ENCODE measurements around the gene ZNF705A. TPM values are rescaled to one million over a fixed set of nuclear protein-coding genes. Genes with fewer than 3 reads are reported as not detected.
A peak's percentile ranks its signal among the peaks of the same experiment; 100 is the strongest.
"Not testable (repeated sequence)": the region's sequence is repeated elsewhere in the genome, so short reads cannot be mapped to it uniquely, and the experiment has no call there.

Gene ZNF705A
- not detected for total RNA-seq
- long read RNA-seq = 0 reads

GRCh38 chr12:8156845-8157244 lies at the start of gene ZNF705A:
Gene ZNF705A (plus strand): TSS chr12:8157015. CDS start chr12:8172626, 15,611 bp downstream.
- intact Hi-C loops (cut with DNase I) = no loop called here
- DNase-seq (no peak), ATAC-seq (ENCODE audit: poor library complexity) (no peak)

DNA sequence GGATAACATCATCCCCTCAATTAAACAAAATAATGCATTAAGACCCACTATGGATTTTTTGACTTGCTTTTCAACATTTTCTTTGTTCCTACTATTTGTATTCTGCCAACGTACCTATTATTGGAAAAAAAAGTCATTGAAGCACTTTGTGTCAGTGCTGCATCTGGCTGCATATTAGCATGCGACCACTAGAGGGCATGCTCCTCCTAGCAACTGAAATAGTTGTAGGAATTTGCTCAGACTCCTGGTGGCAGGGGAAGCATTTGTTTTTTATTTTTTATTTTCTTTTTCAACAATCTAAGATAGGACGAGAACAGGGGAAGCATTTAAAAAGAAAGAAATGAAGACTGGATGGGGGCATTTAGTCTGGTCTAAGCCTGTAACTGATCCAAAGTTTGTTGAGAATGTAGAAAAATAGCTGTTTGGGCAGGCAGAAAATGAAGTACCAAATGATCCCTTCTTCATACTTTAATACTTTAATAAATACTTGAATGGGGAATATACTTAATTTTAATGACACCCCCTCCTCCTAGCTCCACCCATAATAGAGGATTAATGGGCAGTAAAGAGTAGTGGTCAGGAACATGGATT lies 47.9 kb upstream of the ZNF705A start:
- intact Hi-C loops (cut with DNase I) = loop anchor here (5.0 kb wide), 1 partner anchor 128 kb away; no protein-coding TSS in a partner anchor

DNA sequence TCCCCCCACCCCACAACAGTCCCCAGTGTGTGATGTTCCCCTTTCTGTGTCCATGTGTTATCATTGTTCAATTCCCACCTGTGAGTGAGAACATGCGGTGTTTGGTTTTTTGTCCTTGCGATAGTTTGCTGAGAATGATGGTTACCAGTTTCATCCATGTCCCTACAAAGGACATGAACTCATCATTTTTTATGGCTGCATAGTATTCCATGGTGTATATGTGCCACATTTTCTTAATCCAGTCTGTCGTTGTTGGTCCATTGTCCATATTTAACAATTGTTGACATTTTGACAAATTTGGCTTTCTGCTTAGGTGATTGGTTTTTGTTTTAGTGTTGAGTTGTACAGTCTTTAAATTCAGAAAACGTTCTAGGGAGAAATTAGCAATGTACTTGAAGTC lies 43.7 kb upstream of the ZNF705A start:
- intact Hi-C loops (cut with DNase I); DNase-seq; ATAC-seq (ENCODE audit: poor library complexity): not testable (repeated sequence)

More for the DNA sequence above, 47.9 kb upstream of the ZNF705A start:
- ATAC-seq (ENCODE audit: poor library complexity) (peak; percentile 58), DNase-seq (peak; percentile 76)

DNA sequence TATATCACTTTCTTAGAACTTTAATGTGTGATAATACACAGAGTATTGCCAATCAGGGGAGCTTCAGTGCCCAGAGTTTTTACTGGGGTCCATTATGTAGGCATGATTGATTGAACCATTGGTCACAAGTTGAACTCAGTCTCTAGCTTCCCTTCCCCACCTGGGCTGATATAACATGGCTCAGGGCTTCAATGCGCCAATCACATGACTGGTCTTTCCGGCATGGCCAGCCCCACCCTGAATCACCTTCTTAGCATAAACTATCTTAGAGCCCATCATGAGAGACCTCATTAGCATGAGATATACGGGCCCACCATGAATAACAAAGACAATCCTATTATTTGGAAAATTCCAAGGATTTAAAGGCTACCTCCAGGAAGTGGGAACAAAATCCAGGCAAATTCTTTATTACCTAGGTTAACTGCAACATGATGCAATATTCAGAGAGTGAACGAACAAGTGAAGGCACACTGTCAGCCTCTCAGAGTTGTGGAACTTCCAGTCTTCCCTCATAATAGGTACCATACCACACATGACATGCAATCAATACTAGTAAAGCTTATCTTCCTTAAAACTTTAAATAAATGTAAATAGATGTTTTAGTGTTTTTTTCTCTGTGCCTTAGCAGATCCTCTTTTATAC lies 36.6 kb upstream of the ZNF705A start:
- no peak for ATAC-seq (ENCODE audit: poor library complexity)
- intact Hi-C loops (cut with DNase I) = no loop called here
- DNase-seq = no peak

GRCh38 chr12:8123124-8123912 lies 33.5 kb upstream of the ZNF705A start, which contains the start of gene CLEC4A:
Gene CLEC4A (plus strand): TSS chr12:8123617. CDS start chr12:8123879, 262 bp downstream.
- DNase-seq = no peak
- intact Hi-C loops (cut with DNase I) = no loop called here
- ATAC-seq (ENCODE audit: poor library complexity) = no peak

- no peak for DNase-seq
- ATAC-seq (ENCODE audit: poor library complexity) = no peak
- intact Hi-C loops (cut with DNase I) = no loop called here
These were observed 29.7 kb upstream of the ZNF705A start for GRCh38 chr12:8127138-8127537.

- intact Hi-C loops (cut with DNase I); ATAC-seq (ENCODE audit: poor library complexity); DNase-seq: not testable (repeated sequence)
These were observed 23.0 kb upstream of the ZNF705A start for GRCh38 chr12:8133636-8134397.

DNA sequence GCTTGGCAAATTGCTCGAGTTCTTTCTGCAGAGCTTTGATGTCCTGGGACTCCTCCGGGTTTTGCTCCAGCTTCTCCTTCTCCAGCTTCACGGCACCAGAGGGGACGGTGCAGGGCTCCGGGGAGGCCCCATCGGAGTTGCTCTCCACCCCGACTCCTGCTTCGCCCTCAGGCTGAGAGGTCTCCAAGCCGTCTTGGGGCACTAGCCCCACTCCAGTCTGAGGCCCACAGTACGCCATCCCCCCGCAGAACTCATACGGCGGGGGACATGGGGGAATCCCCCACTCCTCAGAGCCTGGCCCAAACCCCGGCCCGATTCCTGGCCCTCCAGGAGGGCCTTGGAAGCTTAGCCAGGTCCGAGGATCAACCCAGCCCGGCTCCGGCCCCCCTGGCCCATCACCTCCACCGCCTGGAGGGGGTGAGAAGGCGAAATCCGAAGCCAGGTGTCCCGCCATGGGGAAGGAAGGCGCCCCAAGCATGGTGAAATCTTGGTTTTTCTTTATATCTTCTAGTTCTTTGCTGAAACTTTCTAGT lies 22.4 kb upstream of the ZNF705A start:
- DNase-seq; ATAC-seq (ENCODE audit: poor library complexity); intact Hi-C loops (cut with DNase I): not testable (repeated sequence)

DNA sequence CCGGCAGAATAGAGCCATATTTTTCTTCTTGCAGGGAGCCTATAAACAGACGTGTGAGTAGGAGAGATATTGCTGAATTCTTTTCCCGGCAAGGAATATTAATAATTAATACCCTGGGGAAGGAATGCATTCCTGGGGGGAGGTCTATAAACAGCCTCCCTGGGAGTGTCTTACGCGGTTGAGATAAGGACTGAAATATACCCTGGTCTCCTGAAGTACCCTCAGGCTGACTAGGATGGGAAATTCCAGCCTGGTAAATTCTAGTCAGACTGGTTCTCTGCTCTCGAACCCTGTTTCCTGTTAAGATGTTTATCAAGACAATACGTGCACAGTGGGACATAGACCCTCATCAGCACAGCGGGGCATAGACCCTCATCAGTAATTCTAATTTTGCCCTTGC lies 15.2 kb upstream of the ZNF705A start:
- ATAC-seq (ENCODE audit: poor library complexity); DNase-seq; intact Hi-C loops (cut with DNase I): not testable (repeated sequence)

DNA sequence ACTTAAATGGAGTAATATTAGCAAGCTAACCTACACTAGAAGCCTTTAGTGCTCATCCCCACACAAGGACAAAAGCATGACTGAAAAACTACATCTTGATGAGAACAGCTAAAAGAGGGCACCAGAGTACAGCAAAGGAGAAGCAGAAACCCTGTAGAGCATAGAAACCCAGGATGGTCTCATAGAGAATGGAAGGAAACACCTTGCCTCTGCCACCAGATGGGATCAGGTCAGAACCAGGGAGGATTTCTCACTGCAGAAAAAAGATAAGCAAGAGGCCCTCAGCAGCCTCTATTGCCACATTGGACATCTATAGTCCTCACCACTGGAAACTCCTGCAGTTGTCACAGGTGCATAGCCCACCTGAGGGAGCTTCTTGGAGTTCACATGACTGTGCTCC lies 13.6 kb upstream of the ZNF705A start:
- ATAC-seq (ENCODE audit: poor library complexity) (no peak), DNase-seq (no peak)
- intact Hi-C loops (cut with DNase I) = no loop called here

GRCh38 chr12:8145754-8146441 lies 10.9 kb upstream of the ZNF705A start:
- ATAC-seq (ENCODE audit: poor library complexity) = peak; percentile 65

DNA sequence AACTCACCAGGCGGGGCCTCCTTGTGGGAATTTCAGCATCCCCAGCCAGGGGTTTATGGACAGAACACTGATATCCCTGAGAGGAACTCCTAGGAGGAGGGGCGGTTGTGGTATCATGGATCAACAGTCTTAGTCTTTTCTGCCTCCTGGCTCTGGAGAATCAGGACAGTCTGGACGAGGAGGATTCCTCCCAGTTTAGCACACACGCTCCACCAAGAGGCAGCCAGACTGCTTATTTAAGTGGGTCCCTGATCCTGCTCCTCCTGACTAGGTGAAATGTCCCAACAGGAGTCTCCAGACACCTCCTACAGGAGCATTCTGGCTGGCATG lies 10.4 kb upstream of the ZNF705A start:
- intact Hi-C loops (cut with DNase I) = no loop called here
- DNase-seq (no peak), ATAC-seq (ENCODE audit: poor library complexity) (peak; percentile 46)

More at GRCh38 chr12:8145754-8146441, 10.9 kb upstream of the ZNF705A start:
- DNase-seq = peak; percentile 72
- intact Hi-C loops (cut with DNase I) = no loop called here

DNA sequence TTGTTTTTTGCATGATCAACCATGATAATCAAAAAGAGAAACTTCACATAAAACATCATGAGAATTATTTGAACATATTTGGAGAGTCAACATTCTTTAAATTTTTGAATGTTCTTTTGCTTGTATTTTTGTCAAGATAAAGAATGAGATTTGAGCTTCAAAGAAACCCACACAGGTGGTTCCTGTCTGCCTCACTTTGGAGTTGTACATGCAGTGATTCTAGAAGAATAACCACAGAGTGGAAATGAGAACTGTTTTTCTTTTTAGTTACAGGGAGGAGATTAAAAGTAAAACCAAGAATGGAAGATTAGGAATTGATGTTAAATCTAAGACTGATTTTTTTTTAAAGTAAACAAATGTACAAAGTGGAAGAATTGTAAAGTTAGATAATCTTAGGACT lies 2.3 kb upstream of the ZNF705A start:
- DNase-seq (no peak), ATAC-seq (ENCODE audit: poor library complexity) (no peak)
- intact Hi-C loops (cut with DNase I) = no loop called here

- ATAC-seq (ENCODE audit: poor library complexity) (no peak), DNase-seq (no peak)
- intact Hi-C loops (cut with DNase I) = no loop called here
These were observed 399 bp upstream of the ZNF705A start for GRCh38 chr12:8156416-8156815.

- DNase-seq (no peak), ATAC-seq (ENCODE audit: poor library complexity) (no peak)
- intact Hi-C loops (cut with DNase I) = no loop called here
These were observed 826 bp downstream of the ZNF705A start for GRCh38 chr12:8157484-8158198.

DNA sequence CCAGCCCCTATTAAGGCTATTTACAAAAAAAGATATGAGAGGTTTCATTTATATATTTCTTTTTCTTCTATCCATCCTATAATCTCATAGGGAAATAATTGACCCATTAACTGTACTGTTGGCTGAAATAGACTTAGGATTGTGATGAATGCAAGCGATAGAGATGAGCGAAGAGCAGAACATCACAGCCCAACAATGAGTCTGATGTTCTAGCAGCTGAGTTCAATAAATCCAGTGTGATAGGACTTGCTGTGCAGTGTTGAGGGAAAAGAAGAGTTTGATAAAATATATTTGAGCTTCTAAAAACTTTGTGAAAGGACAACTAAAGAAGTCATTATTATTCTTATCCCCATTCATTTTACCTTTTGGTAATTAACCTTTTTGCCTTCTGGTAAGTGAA lies 16.1 kb downstream of the ZNF705A start:
- ATAC-seq (ENCODE audit: poor library complexity); intact Hi-C loops (cut with DNase I); DNase-seq: not testable (repeated sequence)

DNA sequence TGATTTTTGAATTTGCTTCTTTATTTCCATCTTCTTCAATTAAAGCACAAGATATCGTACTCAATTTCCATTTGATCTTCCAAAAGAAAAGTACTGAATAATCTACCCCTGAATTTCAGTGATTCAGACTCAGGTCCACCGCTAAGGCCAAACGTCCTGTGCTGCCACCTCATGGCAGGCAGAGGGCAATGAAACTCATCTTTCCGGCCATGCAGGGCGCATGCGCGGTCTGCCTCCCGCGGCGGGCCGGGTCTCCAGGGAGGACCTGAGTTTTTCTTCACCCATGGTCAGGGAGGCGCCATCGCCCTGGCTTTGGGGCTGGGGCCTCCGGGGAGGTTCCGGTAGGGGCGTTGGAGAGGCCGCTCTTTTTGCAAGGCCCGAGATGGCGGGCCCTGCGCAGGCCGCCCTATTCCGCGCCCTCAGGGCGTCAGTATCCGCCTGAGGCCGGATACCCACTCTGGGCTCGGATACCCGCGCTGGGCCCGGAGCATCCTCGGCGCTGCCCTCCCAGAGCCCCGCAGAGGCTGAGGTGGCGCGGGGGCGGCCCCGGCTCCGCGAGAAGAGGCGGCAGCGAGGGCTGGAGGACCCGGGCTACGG lies 23.3 kb downstream of the ZNF705A start:
- intact Hi-C loops (cut with DNase I); ATAC-seq (ENCODE audit: poor library complexity): not testable (repeated sequence)
- DNase-seq = peak; percentile 77

All from Right ventricle myocardium superior (tissue), 1 donor.